IMR-90 (cell line): Measurements from ENCODE around the gene ZBED4.

Experiments
- CHD1 ChIP-seq: IDR thresholded peaks from 2 replicates; pipeline ENCODE4 v1.6.1; 2012; ENCODE audit warnings: low read depth, low read length, improper control_type of control experiment
- POLR2A ChIP-seq: IDR thresholded peaks from 2 replicates; pipeline ENCODE4 v1.6.1; 2012; ENCODE audit warnings: mild to moderate bottlenecking, low read depth, low read length
- RAD21 ChIP-seq: IDR thresholded peaks from 2 replicates; pipeline ENCODE4 v1.6.1; 2012; ENCODE audit warnings: low read length, improper control_type of control experiment
- RCOR1 ChIP-seq: IDR thresholded peaks from 2 replicates; pipeline ENCODE4 v1.6.1; 2012; ENCODE audit warnings: mild to moderate bottlenecking, low read length, improper control_type of control experiment; ENCODE audit not compliant: insufficient replicate concordance
- RFX5 ChIP-seq: IDR thresholded peaks from 2 replicates; pipeline ENCODE4 v1.8.0; 2012; ENCODE audit warnings: low read depth, mild to moderate bottlenecking, low read length, moderate library complexity
- SMC3 ChIP-seq: fragments of 150-350 bp; IDR thresholded peaks from 2 replicates; pipeline ENCODE4 v1.6.1; 2016; ENCODE audit warnings: low read depth, mild to moderate bottlenecking, antibody characterized with exemption, low read length, moderate library complexity
- USF2 ChIP-seq: fragments of 150-350 bp; IDR thresholded peaks from 2 replicates; pipeline ENCODE4 v1.6.1; 2017; ENCODE audit warnings: mild to moderate bottlenecking, antibody characterized with exemption, low read length, low read depth
- TF ChIP-seq, protein P1 (sequence below): conservative IDR thresholded peaks from 2 replicates; pipeline ENCODE4 v1.5.1; 2012; ENCODE audit warnings: mild to moderate bottlenecking, low read depth, low read length, improper control_type of control experiment

DNA sequence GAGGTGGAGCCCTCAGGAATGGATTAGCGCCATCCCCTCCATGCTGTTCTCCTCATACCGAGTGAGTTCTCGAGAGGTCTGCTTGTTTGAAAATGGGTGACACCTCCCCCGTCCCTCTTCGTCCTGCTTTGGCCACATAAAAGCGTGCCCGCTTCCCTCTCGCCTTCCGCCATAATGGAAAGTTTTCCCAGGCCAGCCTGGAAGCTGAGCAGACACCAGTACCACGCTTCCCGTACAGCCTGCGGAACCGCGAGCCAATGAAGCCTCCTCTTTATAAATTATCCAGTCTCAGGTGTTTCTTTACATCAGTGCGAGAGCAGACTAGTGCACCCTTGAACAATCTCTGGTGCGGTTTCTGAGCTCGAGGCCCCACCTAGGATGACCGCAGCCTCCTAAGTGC is 51.8 kb downstream of the ZBED4 start:
- TF ChIP-seq, protein P1, sequence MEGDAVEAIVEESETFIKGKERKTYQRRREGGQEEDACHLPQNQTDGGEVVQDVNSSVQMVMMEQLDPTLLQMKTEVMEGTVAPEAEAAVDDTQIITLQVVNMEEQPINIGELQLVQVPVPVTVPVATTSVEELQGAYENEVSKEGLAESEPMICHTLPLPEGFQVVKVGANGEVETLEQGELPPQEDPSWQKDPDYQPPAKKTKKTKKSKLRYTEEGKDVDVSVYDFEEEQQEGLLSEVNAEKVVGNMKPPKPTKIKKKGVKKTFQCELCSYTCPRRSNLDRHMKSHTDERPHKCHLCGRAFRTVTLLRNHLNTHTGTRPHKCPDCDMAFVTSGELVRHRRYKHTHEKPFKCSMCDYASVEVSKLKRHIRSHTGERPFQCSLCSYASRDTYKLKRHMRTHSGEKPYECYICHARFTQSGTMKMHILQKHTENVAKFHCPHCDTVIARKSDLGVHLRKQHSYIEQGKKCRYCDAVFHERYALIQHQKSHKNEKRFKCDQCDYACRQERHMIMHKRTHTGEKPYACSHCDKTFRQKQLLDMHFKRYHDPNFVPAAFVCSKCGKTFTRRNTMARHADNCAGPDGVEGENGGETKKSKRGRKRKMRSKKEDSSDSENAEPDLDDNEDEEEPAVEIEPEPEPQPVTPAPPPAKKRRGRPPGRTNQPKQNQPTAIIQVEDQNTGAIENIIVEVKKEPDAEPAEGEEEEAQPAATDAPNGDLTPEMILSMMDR = no peak
- TF ChIP-seq RAD21 (no peak), POLR2A (no peak), RFX5 (no peak), SMC3 (no peak), USF2 (no peak), RCOR1 (no peak), CHD1 (no peak)
